Activated naive CD8-positive, alpha-beta T cell treated with anti-CD3 and anti-CD28 coated beads, Interleukin-2, amount 50 U/mL, for 16 hours (primary cell): ENCODE measurements around the gene PIRT.

Source experiments
- DNase-seq: peaks from one replicate; pipeline ENCODE4 v3.0.0-alpha.2; 2020; ENCODE audit warnings: low read depth, low spot score

PIRT gene

DNA sequence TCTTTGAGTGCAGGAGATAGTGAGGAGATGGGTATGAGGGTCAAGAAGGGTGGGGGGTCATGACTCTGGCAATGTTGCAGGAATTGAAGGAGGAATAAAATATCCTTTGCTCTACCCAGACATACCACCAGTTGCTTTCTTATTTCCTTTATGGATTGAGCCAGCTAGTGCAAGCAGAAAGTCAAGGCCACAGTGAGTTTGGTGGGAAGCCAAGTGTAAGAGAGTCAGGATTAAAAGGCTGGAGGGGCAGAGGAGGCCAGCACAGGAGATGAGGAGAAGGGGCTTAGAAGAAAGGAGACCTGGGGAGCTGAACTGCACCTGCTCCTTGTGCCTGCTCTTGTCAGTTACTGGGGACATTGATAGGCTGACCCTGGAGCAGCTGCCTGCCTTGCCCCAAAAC lies 16.1 kb downstream of the PIRT start:
- DNase-seq: no peak

DNA sequence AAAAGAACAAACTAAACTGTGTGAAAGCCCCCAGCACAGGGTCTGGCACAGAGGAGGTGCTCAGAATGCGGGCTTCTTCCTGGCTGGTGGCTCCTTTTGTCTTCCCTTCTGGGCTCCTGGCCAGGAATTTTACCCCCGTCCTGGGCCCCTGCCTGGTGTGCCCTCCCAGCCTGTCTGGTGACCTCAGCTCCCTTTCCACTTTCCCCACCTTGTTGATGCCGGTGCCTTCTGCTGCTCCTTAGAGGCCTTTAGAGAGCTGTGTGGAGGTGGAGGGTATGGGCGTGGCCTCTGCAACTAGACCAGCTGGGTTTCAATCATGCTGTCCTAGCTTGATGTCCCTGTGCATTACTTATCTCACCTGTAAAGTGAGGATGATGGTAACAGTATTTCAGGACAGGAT lies 16.8 kb downstream of the PIRT start:
- DNase-seq: no peak

DNA sequence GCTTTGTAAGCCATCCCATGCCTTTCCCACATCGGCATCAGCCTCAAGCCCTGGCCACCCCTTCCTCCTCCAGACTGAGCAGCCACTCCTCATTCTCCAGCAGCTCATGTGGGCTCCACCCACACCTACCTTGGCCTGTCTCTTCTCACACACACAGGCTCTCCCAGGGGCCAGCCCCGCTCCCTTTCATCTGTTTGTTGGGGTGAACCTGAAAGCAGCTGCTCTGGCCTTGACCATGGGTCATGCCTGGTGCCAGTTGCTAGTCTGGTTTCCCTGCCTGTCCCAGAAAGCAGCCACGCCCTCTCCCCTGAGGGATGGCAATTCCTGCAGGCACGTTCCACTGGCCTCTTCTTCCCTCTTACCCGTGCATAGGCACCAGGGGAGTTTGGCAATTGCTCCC lies 22.6 kb downstream of the PIRT start:
- no peak for DNase-seq

GRCh38 chr17:10814075-10814474 lies 23.8 kb downstream of the PIRT start:
- no peak for DNase-seq

- DNase-seq: no peak
Measured at GRCh38 chr17:10812674-10813073, 25.2 kb downstream of the PIRT start.

DNA sequence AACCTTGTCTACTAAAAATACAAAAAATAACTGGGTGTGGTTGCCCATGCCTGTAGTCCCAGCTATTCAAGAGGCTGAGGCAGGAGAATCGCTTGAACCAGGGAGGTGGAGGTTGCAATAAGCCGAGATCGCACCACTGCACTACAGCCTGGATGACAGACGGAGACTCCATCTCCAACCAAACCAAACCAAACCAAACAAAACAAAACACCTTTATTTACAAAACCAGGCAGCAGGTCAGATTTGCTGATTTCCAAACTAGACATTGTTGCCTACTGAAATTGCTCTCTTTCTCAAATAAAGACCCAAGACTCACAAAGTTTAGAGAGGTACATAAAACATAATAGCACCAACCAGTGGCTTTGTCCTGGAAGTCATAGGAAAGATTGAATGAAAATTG lies 28.3 kb downstream of the PIRT start:
- DNase-seq: no peak

- DNase-seq: no peak
Measured at GRCh38 chr17:10807704-10808128, 30.2 kb downstream of the PIRT start.

DNA sequence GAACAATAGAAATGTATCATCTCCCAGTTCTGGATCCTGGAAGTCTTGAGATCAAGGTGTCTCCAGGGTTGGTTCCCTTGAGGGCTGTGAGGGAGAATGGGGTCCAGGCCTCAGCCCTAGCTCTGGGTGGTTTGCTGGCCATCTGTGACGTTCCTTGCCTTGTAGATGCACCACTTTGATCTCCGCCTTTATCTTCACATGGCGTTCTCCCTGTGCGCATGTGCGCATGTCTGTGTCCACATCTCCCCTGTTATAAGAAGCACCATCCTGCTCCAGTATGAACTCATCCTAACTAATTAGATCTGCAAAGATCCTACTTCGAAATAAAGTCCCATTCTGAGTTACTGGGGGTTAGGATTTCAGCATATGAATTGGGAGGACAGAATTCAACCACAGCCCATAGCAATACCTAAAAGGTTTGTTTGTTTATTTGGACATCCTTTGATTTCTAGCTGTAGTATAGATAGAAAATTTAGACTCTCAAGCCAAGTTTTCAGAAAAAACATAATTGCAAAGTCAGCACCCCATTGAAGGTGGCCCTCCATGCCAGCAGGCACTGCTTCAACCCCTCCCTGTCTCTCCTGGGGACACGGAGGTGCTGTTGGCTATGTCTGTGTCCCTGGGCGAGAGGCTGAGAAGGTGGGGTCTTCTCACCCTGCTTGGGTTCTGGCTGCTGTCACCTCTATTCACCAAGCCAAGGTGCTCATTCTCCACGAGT lies 31.2 kb downstream of the PIRT start:
- DNase-seq: no peak

GRCh38 chr17:10805911-10806310 lies 32.0 kb downstream of the PIRT start:
- no peak for DNase-seq

DNA sequence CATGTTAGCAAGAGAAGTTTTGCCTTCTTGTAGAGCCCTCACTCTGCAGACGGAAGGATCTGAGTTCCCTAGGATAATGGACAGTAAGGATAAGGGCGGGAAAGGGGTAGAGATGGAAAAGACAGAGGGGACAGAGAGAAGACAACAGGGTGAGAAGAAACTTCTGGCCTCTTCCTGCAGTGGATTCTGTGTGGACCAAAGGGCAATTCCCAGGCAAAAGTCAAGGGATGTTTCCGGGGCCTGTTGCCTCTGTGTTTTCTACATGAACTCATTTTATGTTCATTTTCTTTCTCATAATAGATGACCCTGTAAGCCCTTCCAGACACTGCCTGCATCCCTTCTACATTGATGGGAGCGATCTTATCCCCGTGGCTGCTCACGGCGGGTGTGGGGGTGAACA lies 33.3 kb downstream of the PIRT start:
- DNase-seq: no peak

DNA sequence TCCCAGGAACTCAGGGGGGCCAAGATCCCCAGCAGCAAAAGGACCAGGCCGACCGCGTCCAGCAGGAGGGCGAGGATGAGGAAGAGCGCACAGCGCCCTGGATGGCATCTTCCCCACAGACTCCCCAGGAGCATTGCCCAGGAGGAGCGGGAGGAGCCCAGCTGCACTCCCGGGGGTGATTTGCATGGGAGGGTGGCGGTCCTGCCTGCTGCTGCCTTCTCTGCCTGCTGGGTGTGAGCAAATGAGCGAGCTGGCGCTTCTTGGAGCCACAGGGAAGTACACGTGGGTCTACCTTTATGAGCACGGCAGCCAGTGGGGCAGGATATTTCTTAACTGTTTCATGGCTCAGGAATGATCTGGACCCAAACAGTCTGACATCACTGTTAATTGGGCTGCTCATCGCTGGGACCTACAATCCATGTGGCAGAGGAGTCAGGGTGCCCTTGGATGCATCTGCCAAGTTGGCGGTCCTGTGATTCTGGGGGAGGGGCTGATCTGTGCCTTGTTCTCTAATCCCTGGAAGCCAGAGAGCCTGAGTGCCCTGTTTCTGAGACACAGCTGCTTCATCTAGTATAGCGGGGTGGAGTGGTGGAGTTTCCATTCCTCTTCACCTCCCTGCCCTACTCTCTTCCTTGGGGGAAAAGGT lies 33.9 kb downstream of the PIRT start, which contains the start of gene TMEM238L:
TMEM238L (minus strand) TSS at position 270 of the 646 bp plus-strand sequence; CDS start at position 134, 136 bp downstream.
- no peak for DNase-seq

GRCh38 chr17:10803350-10803749 lies 34.5 kb downstream of the PIRT start:
- no peak for DNase-seq

DNA sequence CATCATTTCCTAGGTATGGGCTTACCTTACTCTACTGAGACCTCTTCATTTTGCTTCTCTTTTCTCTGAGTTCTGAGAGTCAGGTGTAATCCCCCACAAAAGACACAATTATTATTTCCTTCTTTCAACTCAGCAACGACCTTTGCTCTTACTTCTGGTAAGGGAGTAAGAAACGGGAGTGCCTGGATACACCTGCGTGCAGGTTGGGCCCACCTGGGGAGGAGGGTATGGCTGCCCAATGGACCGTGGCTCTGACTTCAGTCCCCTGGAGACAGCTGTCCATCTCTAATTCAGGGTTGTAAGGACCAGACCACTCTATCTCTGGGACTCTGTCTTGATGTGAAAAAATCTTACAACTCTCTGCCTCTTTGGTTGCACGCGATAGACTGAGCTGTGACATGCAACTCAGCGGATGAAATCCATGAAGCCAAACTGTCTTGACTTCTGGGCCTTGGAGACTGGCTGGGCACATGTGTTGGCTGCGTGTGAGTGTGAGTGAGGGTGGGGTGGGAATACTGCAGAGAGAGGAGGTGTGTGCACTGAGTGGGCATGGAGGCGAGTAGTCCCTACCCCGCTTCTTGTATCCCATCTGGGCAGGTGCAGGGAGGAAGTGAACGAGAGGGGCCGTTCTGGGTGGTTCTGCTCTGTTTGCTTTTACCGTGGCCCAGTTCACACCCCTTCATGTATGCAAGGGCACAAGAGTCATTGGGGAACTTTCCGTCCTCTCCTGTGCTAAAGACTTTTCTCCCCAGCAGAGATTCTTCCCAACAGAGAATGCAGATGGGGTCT lies 35.2 kb downstream of the PIRT start:
- no peak for DNase-seq

DNA sequence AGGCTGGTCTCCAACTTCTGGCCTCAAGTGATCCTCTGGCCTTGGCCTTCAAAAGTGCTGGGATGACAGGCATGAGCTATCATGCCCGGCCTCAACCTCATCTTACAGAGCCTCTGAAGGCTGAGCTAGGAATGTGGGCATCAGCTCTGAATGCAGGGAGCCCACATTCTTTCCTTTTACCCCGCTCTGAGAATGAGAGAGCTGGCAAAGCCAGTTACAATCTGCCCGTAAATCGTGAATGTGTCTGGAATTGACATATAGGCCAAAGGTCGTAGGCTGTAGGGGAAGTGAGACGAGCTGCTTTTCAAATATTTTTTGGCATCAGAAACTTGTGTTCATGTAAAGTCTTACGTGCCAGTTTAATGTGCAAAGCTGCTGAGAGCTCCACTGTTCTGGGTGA lies 38.5 kb downstream of the PIRT start:
- DNase-seq: no peak

DNA sequence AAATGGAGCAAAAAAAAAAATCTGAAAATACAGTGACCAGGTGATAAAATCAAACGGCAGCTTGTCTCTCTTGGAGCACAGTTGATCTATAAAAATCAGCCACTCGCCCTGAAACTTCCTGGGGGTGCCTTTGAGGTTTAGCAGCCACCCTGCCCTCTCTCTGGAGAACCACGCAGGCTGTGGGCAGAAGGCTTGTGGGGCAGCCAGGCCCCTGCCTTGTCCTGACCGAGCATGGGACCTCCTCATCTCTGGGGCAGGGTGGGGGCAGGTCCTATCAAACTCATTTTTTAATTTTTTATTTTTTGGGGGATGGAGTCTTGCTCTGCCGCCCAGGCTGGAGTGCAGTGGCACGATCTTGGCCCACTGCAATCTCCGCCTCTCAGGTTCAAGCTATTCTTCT lies 39.0 kb downstream of the PIRT start:
- no peak for DNase-seq

DNA sequence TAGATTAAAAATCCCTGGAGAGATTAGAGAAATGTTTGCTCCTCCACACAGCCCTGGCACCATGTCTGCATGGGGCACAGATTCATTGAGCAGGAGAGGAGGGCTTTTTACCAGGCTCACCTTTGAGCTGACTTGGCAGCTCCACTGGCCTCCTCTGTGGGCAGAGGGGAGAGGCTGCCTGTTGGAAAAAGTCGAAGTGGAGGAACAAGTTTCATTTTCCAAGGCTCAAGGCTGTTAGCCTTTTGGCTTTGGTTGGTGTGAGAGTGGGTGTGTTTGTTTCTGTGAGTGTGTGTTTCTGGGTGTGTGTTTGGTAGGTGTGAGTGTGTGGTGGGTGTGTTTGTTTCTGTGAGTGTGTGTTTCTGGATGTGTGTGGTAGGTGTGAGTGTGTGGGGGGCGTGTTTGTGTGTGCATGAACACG lies 39.5 kb downstream of the PIRT start:
- DNase-seq: no peak

DNA sequence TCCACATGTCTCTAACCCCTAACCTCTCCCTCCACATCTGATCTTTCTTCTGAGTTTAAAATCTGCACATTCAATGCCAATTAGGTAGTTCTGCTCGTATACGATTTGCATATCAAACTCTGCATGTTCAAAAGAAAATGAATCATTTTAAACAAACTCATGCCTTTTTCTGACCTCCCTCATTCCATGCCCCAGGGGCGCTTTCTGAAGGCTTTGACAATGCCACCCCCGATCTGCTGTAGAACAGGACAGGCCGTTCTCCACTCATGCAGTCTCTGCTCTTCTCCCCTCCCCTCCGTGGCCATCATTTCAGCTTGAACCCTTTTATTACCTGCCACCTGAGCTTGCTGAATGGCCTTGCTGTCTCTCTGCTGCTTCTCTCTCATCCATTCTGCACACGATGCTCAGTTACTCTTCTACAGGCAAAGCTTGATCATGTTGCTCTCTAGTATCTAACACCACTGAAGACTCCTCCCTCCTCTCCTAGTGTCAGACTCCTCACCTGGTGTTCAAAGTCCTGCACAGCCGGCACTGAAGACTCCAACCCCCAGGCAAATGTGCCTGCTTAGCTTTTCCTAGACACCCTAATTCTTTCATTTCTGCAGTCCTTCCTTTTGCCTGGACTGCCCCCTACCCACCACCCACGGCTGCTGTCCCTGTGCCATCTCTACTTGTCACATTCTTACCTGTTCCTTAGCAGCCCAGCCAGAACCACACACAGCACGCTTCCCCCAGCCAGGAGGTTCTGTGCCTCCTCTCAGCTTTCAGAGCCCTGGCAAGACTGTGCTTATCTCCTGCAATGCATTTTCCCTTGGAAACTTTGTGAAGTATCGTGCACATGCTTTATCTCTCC lies 40.2 kb downstream of the PIRT start:
- DNase-seq: no peak

GRCh38 chr17:10793816-10794215 lies 44.1 kb downstream of the PIRT start:
- no peak for DNase-seq

- no peak for DNase-seq
Measured at GRCh38 chr17:10793256-10793655, 44.6 kb downstream of the PIRT start.

DNA sequence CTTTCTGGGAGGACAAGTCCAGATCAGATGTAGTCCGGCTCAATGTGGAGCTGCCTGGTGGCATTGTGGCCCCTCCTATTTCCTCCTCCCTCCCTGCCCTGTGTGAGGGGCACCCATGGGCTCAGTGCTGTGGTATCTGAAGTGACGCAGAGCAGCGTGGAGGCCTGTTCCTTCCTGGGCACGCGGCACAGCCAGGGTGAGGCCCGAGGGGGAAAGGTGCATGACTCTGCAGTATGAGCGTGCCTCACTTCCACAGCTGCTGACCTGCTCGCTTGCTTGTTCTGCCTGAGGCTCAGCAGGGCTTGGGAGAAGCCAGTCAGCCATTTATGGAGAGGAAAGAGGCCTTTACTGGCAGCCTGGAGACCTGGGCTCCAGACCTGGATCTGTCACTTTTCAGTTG lies 45.7 kb downstream of the PIRT start:
- DNase-seq: no peak

- DNase-seq: no peak
Measured at GRCh38 chr17:10790491-10791401, 47.1 kb downstream of the PIRT start.
